HG02884 (cell line): Measurements from ENCODE around the gene PTPRT.

ENCODE experiments used
- ATAC-seq: cut with Tn5 transposase; IDR thresholded peaks from one replicate; pipeline ENCODE4 v1.9.1; 2021; ENCODE audit warnings: mild to moderate bottlenecking, moderate library complexity; ENCODE audit not compliant: unreplicated experiment

Gene PTPRT

GRCh38 chr20:42646250-42646649 is 543.5 kb downstream of the PTPRT start:
- no peak for ATAC-seq

GRCh38 chr20:42641886-42642285 is 547.8 kb downstream of the PTPRT start:
- no peak for ATAC-seq

GRCh38 chr20:42639140-42639539 is 550.6 kb downstream of the PTPRT start:
- no peak for ATAC-seq

- ATAC-seq, result no peak
These were observed 553.9 kb downstream of the PTPRT start for GRCh38 chr20:42635699-42636411.

- ATAC-seq, result no peak
These were observed 555.5 kb downstream of the PTPRT start for GRCh38 chr20:42634156-42634555.

- ATAC-seq, result no peak
These were observed 561.0 kb downstream of the PTPRT start for GRCh38 chr20:42628683-42629082.

- no peak for ATAC-seq
These were observed 576.6 kb downstream of the PTPRT start for GRCh38 chr20:42613076-42613475.

- ATAC-seq, result no peak
These were observed 577.5 kb downstream of the PTPRT start for GRCh38 chr20:42611889-42612837.

- no peak for ATAC-seq
These were observed 578.3 kb downstream of the PTPRT start for GRCh38 chr20:42611423-42611822.

GRCh38 chr20:42610070-42610469 is 579.6 kb downstream of the PTPRT start:
- no peak for ATAC-seq

- ATAC-seq, result no peak
These were observed 580.1 kb downstream of the PTPRT start for GRCh38 chr20:42609618-42610017.

GRCh38 chr20:42604998-42605956 is 584.4 kb downstream of the PTPRT start:
- no peak for ATAC-seq

GRCh38 chr20:42603655-42604054 is 586.1 kb downstream of the PTPRT start:
- no peak for ATAC-seq

- no peak for ATAC-seq
These were observed 591.1 kb downstream of the PTPRT start for GRCh38 chr20:42598581-42598980.

GRCh38 chr20:42595625-42596024 is 594.1 kb downstream of the PTPRT start:
- ATAC-seq, result no peak

- no peak for ATAC-seq
These were observed 595.0 kb downstream of the PTPRT start for GRCh38 chr20:42594659-42595058.

GRCh38 chr20:42594011-42594410 is 595.7 kb downstream of the PTPRT start:
- ATAC-seq, result no peak

- no peak for ATAC-seq
These were observed 599.6 kb downstream of the PTPRT start for GRCh38 chr20:42589976-42590639.

- ATAC-seq, result no peak
These were observed 600.9 kb downstream of the PTPRT start for GRCh38 chr20:42588847-42589246.

GRCh38 chr20:42587427-42587826 is 602.3 kb downstream of the PTPRT start:
- ATAC-seq, result no peak
